DND-41 (cell line): ENCODE results near the gene ZFHX3.
"Not testable (repeated sequence)": the region's sequence is repeated elsewhere in the genome, so short reads cannot be mapped to it uniquely, and the experiment has no call there.

ENCODE experiments used
- ATAC-seq: fragments of 200-7000 bp; cut with Tn5 transposase; 3 replicates; pipeline ENCODE4 v1.9.1; 2021; ENCODE audit warnings: low read depth; ENCODE audit not compliant: insufficient read depth
- DNase-seq: peaks from one replicate; pipeline ENCODE4 v3.0.0-alpha.2; 2020
- H2AFZ ChIP-seq: 2 replicates; pipeline ENCODE4 v1.6.0; 2012; ENCODE audit warnings: low read depth, low read length
- H3K27ac ChIP-seq: 2 replicates; pipeline ENCODE4 v1.5.1; 2012; ENCODE audit warnings: low read length, inconsistent platforms
- H3K27me3 ChIP-seq: fragments of 200-600 bp; sonication (generic); 2 replicates; pipeline ENCODE4 v1.6.0; 2012; ENCODE audit warnings: low read length, mild to moderate bottlenecking, inconsistent platforms; ENCODE audit not compliant: insufficient read depth, poor library complexity
- H3K36me3 ChIP-seq: 2 replicates; pipeline ENCODE4 v1.5.1; 2012; ENCODE audit warnings: low read length, inconsistent platforms; ENCODE audit not compliant: insufficient read depth
- H3K4me1 ChIP-seq: 2 replicates; pipeline ENCODE4 v1.5.1; 2012; ENCODE audit warnings: mild to moderate bottlenecking, low read length; ENCODE audit not compliant: insufficient read depth
- H3K4me2 ChIP-seq: 2 replicates; pipeline ENCODE4 v1.6.0; 2012; ENCODE audit warnings: mild to moderate bottlenecking, moderate library complexity, low read length, inconsistent platforms; ENCODE audit not compliant: insufficient read depth
- H3K4me3 ChIP-seq, 2 experiments: fragments of 200-600 bp in 1 of 2; shearing (Covaris generic) in 1 of 2; 2 replicates each; pipeline ENCODE4 v1.5.1; 2012 to 2016; ENCODE audit warnings: inconsistent platforms in 2 of 2, low read length in 2 of 2, mild to moderate bottlenecking in 2 of 2, low read depth in 1 of 2, moderate library complexity in 1 of 2
- H3K79me2 ChIP-seq: 2 replicates; pipeline ENCODE4 v1.6.0; 2012; ENCODE audit warnings: low read length, inconsistent platforms; ENCODE audit not compliant: insufficient read depth
- H3K9ac ChIP-seq: 2 replicates; pipeline ENCODE4 v1.6.0; 2012; ENCODE audit warnings: low read depth, mild to moderate bottlenecking, inconsistent platforms, low read length, moderate library complexity
- H3K9me3 ChIP-seq: 2 replicates; pipeline ENCODE4 v1.5.1; 2012; ENCODE audit warnings: low read length, moderate library complexity, mild to moderate bottlenecking, inconsistent platforms; ENCODE audit not compliant: insufficient read depth, severe bottlenecking
- H4K20me1 ChIP-seq: 2 replicates; pipeline ENCODE4 v1.6.0; 2012; ENCODE audit warnings: low read length; ENCODE audit not compliant: insufficient read depth
- EZH2 ChIP-seq: IDR thresholded peaks from 3 replicates; pipeline ENCODE4 v1.6.1; 2012; ENCODE audit warnings: borderline replicate concordance, low read depth, mild to moderate bottlenecking, moderate library complexity, low read length, inconsistent platforms; ENCODE audit not compliant: severe bottlenecking
- TF ChIP-seq, protein P1 (sequence below): IDR thresholded peaks from 2 replicates; pipeline ENCODE4 v1.5.1; 2012; ENCODE audit warnings: borderline replicate concordance, low read length, moderate library complexity, mild to moderate bottlenecking; ENCODE audit not compliant: poor library complexity, severe bottlenecking; ENCODE audit errors: extremely low read depth

The ZFHX3 gene

DNA sequence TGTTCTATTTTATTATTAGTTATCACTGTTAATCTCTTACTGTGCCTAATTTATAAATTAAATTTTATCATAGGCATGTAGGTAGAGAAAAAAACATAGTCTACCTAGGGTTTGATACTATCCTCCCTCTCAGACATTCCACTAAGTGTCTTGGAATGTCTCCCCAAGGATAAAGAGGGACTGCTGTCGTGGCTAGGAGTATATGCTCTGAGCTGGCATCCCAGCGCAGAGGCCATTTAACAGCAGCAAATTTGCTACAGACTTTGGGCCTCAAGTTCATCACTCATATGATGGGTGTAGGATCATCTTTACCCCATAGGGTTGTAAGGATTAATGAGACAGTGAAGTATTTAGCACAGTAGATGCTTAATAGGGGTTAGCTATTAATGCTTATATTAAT, 56.7 kb downstream of the ZFHX3 start:
- Histone ChIP-seq H3K36me3 (no peaks in the 10 kb centered on the region), H3K27me3 (no peaks in the 10 kb centered on the region), H3K9ac (no peak overlapping the region), H4K20me1 (peaks cover 29% of the 10 kb centered on the region), H3K27ac (no peak overlapping the region), H3K4me2 (no peak overlapping the region), H2AFZ (no peak overlapping the region), H3K79me2 (0 out of 2 replicates have a peak, but pooled peaks cover 3% of the 10 kb centered on the region), H3K4me3 (no peak overlapping the region), H3K4me1 (no peaks in the 10 kb centered on the region), H3K9me3 (no peaks in the 10 kb centered on the region)
- TF ChIP-seq, protein P1, sequence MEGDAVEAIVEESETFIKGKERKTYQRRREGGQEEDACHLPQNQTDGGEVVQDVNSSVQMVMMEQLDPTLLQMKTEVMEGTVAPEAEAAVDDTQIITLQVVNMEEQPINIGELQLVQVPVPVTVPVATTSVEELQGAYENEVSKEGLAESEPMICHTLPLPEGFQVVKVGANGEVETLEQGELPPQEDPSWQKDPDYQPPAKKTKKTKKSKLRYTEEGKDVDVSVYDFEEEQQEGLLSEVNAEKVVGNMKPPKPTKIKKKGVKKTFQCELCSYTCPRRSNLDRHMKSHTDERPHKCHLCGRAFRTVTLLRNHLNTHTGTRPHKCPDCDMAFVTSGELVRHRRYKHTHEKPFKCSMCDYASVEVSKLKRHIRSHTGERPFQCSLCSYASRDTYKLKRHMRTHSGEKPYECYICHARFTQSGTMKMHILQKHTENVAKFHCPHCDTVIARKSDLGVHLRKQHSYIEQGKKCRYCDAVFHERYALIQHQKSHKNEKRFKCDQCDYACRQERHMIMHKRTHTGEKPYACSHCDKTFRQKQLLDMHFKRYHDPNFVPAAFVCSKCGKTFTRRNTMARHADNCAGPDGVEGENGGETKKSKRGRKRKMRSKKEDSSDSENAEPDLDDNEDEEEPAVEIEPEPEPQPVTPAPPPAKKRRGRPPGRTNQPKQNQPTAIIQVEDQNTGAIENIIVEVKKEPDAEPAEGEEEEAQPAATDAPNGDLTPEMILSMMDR = no peak
- TF ChIP-seq EZH2 = no peak
- ATAC-seq (no peak), DNase-seq (no peak)

DNA sequence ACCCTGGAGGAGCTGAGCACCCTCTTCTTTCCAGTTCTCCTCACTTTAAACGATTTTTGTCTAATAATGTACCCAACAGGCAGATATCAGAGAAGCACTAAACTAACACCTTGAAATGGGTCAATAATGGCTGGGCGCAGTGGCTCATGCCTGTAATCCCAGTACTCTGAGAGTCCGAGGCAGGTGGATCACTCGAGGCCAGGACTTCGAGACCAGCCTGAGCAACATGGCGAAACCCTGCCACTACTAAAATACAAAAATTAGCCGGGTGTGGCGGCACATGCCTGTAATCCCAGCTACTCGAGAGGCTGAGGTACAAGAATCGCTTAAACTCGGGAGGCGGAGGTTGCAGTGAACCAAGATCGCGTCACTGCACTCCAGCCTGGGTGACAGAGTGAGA, 57.4 kb downstream of the ZFHX3 start:
- Histone ChIP-seq H3K4me2 (no peak overlapping the region), H4K20me1 (peaks cover 32% of the 10 kb centered on the region), H3K36me3 (no peaks in the 10 kb centered on the region), H2AFZ (no peak overlapping the region), H3K9me3 (no peaks in the 10 kb centered on the region), H3K4me3 (no peak overlapping the region), H3K4me1 (no peaks in the 10 kb centered on the region), H3K27me3 (no peaks in the 10 kb centered on the region), H3K79me2 (0 out of 2 replicates have a peak, but pooled peaks cover 3% of the 10 kb centered on the region), H3K9ac (no peak overlapping the region), H3K27ac (no peak overlapping the region)
- no peak for TF ChIP-seq EZH2
- TF ChIP-seq, protein P1 = no peak
- ATAC-seq (no peak), DNase-seq (no peak)

DNA sequence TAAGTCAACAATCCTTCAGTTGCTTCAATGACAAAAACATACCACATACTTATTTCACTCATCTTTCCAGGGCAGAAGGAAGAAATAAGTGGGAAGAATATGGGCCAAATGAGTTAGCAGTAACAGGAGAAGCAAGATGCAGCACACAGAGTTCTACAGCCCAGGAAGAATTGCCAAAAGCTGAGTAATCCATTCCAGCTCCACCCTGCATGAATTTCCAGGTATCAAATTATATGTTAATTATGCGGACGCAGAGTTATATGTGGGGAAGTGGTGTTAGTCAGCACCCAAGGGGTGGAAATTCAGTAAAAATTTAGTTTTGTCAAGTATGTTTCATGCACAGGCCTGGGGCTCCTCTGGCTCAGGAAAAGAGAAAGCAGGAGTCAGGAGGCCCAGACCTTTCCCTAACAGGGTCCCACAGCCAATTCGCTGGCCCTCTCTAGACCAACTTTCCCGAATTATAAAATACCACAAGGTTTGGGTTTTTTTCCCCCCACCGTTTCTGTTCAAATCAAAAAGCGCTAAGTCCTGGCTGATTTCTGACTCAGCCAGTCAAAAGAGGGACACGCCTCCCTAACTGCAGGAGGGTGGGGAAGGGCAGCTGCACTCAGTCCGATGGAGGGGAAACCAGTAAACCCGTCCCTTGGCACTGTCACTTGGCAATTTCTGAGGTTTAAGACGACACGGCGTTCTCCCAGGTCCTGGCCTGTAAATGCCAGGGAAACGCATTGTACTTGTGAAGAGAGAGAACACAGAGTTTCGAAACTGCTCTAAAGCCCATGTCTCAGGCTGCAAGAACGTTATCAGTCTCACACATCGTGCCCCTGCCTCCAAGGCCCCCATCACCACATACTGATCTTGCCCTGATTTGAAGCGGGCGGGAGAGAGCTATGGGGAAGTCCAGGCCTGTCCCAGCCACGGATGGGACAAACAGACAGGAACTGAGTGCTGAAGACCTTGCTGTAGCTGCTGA, 58.1 kb downstream of the ZFHX3 start:
- ATAC-seq (no peak), DNase-seq (no peak)
- Histone ChIP-seq H3K9me3 (no peaks in the 10 kb centered on the region), H3K27ac (no peak overlapping the region), H3K4me3 (no peak overlapping the region), H3K36me3 (no peaks in the 10 kb centered on the region), H3K4me2 (no peak overlapping the region), H2AFZ (no peak overlapping the region), H3K27me3 (no peaks in the 10 kb centered on the region), H3K9ac (no peak overlapping the region), H3K4me1 (no peaks in the 10 kb centered on the region), H4K20me1 (peaks cover 33% of the 10 kb centered on the region), H3K79me2 (0 out of 2 replicates have a peak, but pooled peaks cover 3% of the 10 kb centered on the region)
- TF ChIP-seq, protein P1 = no peak
- TF ChIP-seq EZH2 = no peak

DNA sequence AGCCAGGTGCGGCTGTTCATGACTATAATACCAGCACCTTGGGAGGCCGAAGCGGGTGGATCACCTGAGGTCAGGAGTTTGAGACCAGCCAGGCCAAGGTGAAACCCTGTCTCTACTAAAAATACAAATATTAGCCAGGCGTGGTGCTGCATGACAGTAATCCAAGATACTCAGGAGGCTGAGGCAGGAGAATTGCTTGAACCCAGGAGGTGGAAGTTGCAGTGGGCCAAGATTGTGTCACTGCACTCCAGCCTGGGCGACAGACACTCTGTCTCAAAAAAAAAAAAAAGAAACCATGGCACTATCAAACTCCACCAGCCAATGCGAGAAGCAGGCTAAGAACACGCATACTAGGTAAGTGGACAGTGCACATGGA, 58.7 kb downstream of the ZFHX3 start:
- not testable (repeated sequence) for H3K9ac ChIP-seq, H3K27ac ChIP-seq, H3K4me3 ChIP-seq, H3K27me3 ChIP-seq, H2AFZ ChIP-seq, H3K4me2 ChIP-seq, H3K9me3 ChIP-seq, DNase-seq, H3K36me3 ChIP-seq, ATAC-seq, H3K79me2 ChIP-seq, H3K4me1 ChIP-seq
- peaks cover 33% of the 10 kb centered on the region for H4K20me1 ChIP-seq
